Measurements from ENCODE around the gene NUCKS1. TPM values are rescaled to one million over a fixed set of nuclear protein-coding genes. Genes with fewer than 3 reads are reported as not detected.

The NUCKS1 gene
- total RNA-seq, 1 experiment from 2014 or later = 427 TPM

DNA sequence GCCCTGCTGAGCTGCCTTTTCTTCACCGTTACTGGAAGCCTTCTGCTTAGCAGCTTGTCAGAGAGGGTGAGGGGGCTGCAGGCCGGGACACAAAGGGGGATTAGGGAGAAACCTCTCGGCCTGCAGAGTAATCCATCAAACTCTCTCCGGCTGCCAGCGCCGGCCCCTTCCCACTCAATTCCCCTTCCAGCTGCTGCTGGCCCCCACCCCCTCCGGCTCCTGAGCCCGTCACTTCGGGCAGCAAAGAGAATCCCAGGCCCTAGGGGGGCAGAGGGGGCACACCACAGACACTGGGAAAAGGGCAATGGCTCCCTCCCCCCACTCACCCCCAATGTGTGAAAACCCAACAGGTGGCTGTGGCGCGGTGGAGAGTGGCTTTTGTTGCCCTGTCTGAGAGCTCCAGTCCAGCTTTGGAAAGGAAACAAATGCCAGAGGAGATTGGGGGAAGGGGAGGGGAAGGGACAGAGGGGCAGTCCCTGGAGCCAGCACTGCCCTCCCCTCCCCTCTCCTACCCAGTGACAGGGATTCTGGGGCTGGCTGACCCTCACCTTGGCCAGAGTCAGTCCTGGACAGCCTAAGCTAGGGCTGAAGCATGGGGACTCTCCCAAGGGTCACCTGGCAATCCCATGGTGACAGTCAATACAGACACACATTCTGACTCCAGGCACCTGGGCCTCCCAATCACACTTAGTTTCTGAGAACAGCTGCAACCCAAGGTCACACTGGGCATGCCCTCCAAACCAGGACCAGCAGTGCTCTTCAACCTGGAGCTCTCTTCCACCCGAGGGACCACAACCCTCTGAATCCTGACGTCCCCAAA lies 79.2 kb downstream of the NUCKS1 start:
- no peak for DNase-seq
- Histone ChIP-seq H4K20me1 (ENCODE audit: control insufficient read depth, insufficient read depth, insufficient read length) (no peaks in the 10 kb centered on the region), H2AK5ac (ENCODE audit: insufficient read length, low read length) (no peak overlapping the region), H3K27ac (ENCODE audit: insufficient read length, low read depth, low read length) (no peak overlapping the region), H2AFZ (ENCODE audit: low read length) (no peak overlapping the region), H3K23me2 (ENCODE audit: insufficient read length, low read depth, low read length, poor library complexity, severe bottlenecking) (no peaks in the 10 kb centered on the region), H2BK15ac (ENCODE audit: low read depth, low read length) (no peak overlapping the region), H4K5ac (ENCODE audit: insufficient read length, low read depth, low read length) (no peak overlapping the region), H3K79me1 (ENCODE audit: insufficient read depth, low read depth, low read length, poor library complexity, severe bottlenecking) (no peaks in the 10 kb centered on the region), H3K56ac (ENCODE audit: insufficient read length, low read depth, low read length) (no peak overlapping the region), H2BK120ac (ENCODE audit: low read depth, low read length, poor library complexity, severe bottlenecking) (no peak overlapping the region), H3K4me1 (ENCODE audit: insufficient read depth, low read length) (peaks cover 14% of the 10 kb centered on the region; the same call in 1 of the 2 replicates), H3K18ac (ENCODE audit: insufficient read length, low read depth, low read length) (peak overlapping the region; percentile 41), H2BK20ac (ENCODE audit: low read depth, low read length, poor library complexity, severe bottlenecking) (no peak overlapping the region), H4K8ac (replicated peaks; ENCODE audit: insufficient read length, low read depth, low read length) (no peak overlapping the region), H3K79me2 (ENCODE audit: insufficient read depth, low read length) (peaks cover 2% of the 10 kb centered on the region; the same call in 1 of the 2 replicates), H3K23ac (ENCODE audit: insufficient read length, low read depth, low read length) (no peak overlapping the region), H3K4ac (ENCODE audit: low read depth, low read length) (no peak overlapping the region; the same call in 1 of the 2 replicates), H3K9ac (ENCODE audit: extremely low read depth, insufficient read length, low read length) (no peak overlapping the region), H3K9me3 (ENCODE audit: control insufficient read depth, low read depth, low read length) (no peaks in the 10 kb centered on the region), H2BK5ac (ENCODE audit: insufficient read length, low read length) (no peak overlapping the region), H2BK12ac (ENCODE audit: insufficient read length, low read depth, low read length) (no peak overlapping the region), H3K14ac (ENCODE audit: insufficient read depth, low read length) (peak overlapping the region; percentile 7), H3T11ph (ENCODE audit: low read length) (no peak overlapping the region), H3K27me3 (ENCODE audit: insufficient read depth, low read length) (no peaks in the 10 kb centered on the region), H3K4me2 (ENCODE audit: insufficient read depth, insufficient read length, low read length) (no peak overlapping the region), H4K91ac (ENCODE audit: insufficient read length, low read depth, low read length) (no peak overlapping the region)
- Mint-ChIP-seq H3K27me3 (ENCODE audit: low read depth) (no peaks in the 10 kb centered on the region), H3K27ac (peak overlapping the region; percentile 95 to 99 (median 98)), H3K36me3 (ENCODE audit: insufficient read depth in 1 of 3, low read depth in 3 of 3) (no peaks in the 10 kb centered on the region; a peak in 2 of 7 replicates), H3K4me1 (peaks cover 75 to 83% of the 10 kb centered on the region in 2 experiments), H3K9me3 (no peaks in the 10 kb centered on the region), H3K4me3 (peak overlapping the region; percentile 43 to 67; a peak in 4 of 5 replicates)
- TF ChIP-seq, protein P1, sequence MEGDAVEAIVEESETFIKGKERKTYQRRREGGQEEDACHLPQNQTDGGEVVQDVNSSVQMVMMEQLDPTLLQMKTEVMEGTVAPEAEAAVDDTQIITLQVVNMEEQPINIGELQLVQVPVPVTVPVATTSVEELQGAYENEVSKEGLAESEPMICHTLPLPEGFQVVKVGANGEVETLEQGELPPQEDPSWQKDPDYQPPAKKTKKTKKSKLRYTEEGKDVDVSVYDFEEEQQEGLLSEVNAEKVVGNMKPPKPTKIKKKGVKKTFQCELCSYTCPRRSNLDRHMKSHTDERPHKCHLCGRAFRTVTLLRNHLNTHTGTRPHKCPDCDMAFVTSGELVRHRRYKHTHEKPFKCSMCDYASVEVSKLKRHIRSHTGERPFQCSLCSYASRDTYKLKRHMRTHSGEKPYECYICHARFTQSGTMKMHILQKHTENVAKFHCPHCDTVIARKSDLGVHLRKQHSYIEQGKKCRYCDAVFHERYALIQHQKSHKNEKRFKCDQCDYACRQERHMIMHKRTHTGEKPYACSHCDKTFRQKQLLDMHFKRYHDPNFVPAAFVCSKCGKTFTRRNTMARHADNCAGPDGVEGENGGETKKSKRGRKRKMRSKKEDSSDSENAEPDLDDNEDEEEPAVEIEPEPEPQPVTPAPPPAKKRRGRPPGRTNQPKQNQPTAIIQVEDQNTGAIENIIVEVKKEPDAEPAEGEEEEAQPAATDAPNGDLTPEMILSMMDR (conservative IDR thresholded peaks at IDR 0.05) = no peak
- WGBS (ENCODE audit: extremely low coverage, insufficient read length, low lambda C conversion rate) = no CpG with 5 or more reads among the region's 13 CpGs

All from H9 (cell line).